ENCODE data around the gene FAM200B. TPM values are rescaled to one million over a fixed set of nuclear protein-coding genes. Genes with fewer than 3 reads are reported as not detected.
A peak's percentile ranks its signal among the peaks of the same experiment; 100 is the strongest.

The FAM200B gene
- total RNA-seq, 2 experiments from 2014 or later = 19.5 to 22.4 TPM

DNA sequence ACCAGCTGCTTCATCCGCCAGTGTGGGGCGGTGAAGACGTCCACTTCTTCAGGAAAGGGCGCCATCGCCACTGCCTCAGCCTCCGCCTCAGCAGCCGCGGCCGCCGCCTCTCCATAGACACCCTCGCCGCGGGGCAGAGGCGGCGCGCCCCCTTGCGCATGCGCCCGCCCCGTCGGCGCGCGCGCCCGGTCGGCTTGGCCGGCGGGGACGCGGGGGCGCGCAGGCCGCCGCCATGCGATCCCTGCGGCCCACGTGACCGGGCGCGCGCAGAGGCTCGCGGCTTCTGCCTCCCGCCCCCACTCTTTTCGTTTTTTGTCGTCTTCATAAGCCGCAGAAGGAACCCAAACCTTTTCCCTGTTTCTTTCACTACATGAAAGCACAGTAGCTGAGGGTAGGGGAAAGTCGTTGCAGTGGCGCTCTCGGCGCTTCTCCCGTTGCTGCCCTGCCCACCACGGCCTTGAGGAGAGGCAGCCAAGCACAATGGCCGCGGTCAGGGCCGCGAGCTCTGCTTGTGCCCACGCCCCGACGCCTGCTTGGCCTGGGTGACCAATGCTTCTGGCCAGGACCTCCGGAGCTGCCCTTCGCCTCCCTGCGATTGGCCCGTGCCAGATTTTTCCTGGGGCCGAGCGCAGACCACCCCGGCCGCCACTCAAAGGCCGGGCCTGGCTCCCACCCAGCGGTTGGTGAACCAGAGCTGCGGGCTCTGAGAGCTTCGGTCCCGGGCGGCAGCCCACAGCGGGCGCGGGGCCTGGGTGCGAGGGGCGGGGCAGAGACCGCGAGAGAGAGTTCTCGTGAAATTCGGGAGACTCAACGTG, 26.2 kb upstream of the FAM200B start, which contains the start of gene FBXL5:
TSS of gene FBXL5 (minus strand) at position 135 of the 815 bp plus-strand sequence. CDS start at position 65, 70 bp downstream.
- DNase-seq (peak; percentile 95), ATAC-seq (ENCODE audit: low read depth) (peak; percentile 82)
- peaks cover 29% of the 10 kb centered on the region for H3K4me1 Mint-ChIP-seq
- no peaks in the 10 kb centered on the region for H3K9me3 Mint-ChIP-seq
- peak within 1 kb of the TSS; percentile 99 for H3K27ac Mint-ChIP-seq
- POLR2A ChIA-PET = interaction anchor here (0.6 to 5.0 kb wide), 9 partner anchors 10 to 652 kb away, joined by 3 to 39 read pairs (median 6); partner anchors contain the start of genes CPEB2 and FAM200B
- H3K36me3 Mint-ChIP-seq = peaks cover 8% of the 10 kb centered on the region
- peak within 1 kb of the TSS; percentile 99 for H3K4me3 Mint-ChIP-seq
- no peaks in the 10 kb centered on the region for H3K27me3 Mint-ChIP-seq

DNA sequence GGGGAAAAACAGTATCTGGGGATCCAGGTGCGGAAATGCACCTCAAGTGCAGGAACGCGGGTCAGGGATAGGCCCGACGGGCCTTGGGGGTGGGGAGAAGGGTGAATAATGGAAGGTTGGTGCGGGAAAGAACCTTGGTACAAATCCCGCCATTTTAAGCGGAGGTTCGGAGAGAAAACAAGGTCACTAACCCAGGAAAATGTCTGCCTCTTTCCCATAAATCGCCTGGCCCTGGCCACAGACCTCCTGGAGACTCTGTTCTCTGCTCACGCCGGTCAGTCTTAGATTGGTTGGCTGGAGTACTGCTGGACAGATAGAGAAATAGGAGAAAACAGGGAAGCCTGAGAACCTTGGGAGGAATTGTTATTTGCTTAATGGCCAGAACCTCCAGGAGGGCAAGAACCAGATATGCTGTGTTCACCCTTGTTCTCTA, 25.6 kb upstream of the FAM200B start:
- ATAC-seq (ENCODE audit: low read depth) = no peak
- no peaks in the 10 kb centered on the region for H3K27me3 Mint-ChIP-seq
- H3K36me3 Mint-ChIP-seq = peaks cover 8% of the 10 kb centered on the region
- POLR2A ChIA-PET = interaction anchor here (1.0 to 5.0 kb wide), 4 partner anchors 9 to 423 kb away, joined by 3 to 39 read pairs (median 11); partner anchors contain the start of gene FAM200B
- peaks cover 25% of the 10 kb centered on the region for H3K4me1 Mint-ChIP-seq
- no peak for DNase-seq
- no peaks in the 10 kb centered on the region for H3K9me3 Mint-ChIP-seq
- peak overlapping the region; percentile 98 for H3K27ac Mint-ChIP-seq
- H3K4me3 Mint-ChIP-seq = peak overlapping the region; percentile 91

DNA sequence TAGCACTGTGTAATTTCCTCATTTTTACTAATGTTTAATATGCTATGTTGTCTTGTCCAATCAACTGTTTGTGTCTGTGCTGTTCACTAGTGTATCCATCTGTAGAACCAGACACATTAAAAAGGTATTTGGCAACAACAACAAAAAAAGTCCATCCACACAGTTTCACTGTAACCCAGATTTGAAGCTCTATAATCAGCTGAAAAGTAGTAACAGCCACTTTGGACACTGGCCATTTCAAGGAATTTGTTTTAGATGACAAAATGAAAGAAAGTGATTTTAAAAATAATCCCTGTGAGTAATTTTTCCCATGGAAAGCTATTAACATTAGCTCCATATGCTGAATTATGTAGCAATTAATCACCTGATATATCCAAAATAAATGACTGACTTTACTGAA, 24.3 kb upstream of the FAM200B start:
- POLR2A ChIA-PET = no interaction called here
- DNase-seq = no peak
- no peaks in the 10 kb centered on the region for H3K27me3 Mint-ChIP-seq
- H3K4me3 Mint-ChIP-seq = no peak overlapping the region
- no peaks in the 10 kb centered on the region for H3K9me3 Mint-ChIP-seq
- ATAC-seq (ENCODE audit: low read depth) = no peak
- H3K36me3 Mint-ChIP-seq = peaks cover 8% of the 10 kb centered on the region
- H3K4me1 Mint-ChIP-seq = peaks cover 15% of the 10 kb centered on the region
- H3K27ac Mint-ChIP-seq = no peak overlapping the region

DNA sequence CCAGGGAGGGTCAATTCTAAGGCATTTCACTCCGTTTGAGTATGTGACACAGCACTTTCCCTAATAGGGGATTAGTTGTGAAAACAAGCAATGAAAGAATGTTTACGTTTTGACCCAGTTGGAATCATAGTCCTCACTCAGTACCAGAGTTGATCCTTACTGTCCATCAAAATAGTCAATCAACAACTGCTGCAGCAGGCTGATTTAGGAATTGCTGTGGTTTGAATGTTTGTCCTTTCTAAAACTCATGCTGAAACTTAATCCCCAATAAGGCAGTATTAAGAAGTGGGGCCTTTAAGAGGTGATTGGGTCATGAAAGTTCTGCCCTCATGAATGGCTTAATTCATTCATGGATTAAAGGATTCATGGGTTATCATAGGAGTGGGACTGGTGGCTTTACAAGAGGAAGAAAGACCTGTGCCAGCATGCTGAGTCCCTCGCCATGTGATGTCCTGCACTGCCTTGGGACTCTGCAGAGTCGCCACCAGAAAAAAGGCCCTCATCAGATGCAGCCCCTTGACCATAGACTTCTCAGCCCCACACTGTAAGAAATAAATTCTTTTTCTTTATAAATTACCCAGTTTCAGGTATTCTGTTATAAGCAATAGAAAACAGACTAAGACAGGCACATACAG, 23.4 kb upstream of the FAM200B start:
- no peaks in the 10 kb centered on the region for H3K27me3 Mint-ChIP-seq
- POLR2A ChIA-PET = no interaction called here
- no peak for DNase-seq
- H3K27ac Mint-ChIP-seq = no peak overlapping the region
- no peaks in the 10 kb centered on the region for H3K9me3 Mint-ChIP-seq
- H3K36me3 Mint-ChIP-seq = peaks cover 8% of the 10 kb centered on the region
- peaks cover 6% of the 10 kb centered on the region for H3K4me1 Mint-ChIP-seq
- no peak overlapping the region for H3K4me3 Mint-ChIP-seq
- ATAC-seq (ENCODE audit: low read depth) = no peak

DNA sequence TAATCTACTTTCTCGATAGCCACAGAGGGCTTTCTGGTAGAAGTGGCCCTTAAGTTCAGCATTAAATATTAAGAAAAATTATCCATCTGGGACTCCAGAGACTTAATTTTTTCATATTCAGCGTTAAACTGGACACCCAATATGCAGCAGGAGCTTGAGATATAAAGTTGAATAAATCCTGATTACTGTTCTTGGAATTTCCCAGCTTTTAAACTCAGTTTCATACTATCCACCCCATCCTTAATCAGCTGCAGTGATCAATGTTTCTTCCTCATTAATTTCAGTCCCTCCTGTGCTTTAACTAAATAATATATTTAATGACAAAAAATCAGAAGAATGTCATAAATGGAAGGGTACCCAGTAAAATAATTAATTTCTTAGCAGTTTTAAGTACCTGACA, 22.8 kb upstream of the FAM200B start:
- peaks cover 6% of the 10 kb centered on the region for H3K4me1 Mint-ChIP-seq
- no peak overlapping the region for H3K27ac Mint-ChIP-seq
- POLR2A ChIA-PET = no interaction called here
- no peak for DNase-seq
- peaks cover 10% of the 10 kb centered on the region for H3K36me3 Mint-ChIP-seq
- ATAC-seq (ENCODE audit: low read depth) = no peak
- H3K9me3 Mint-ChIP-seq = no peaks in the 10 kb centered on the region
- H3K4me3 Mint-ChIP-seq = no peak overlapping the region
- no peaks in the 10 kb centered on the region for H3K27me3 Mint-ChIP-seq

DNA sequence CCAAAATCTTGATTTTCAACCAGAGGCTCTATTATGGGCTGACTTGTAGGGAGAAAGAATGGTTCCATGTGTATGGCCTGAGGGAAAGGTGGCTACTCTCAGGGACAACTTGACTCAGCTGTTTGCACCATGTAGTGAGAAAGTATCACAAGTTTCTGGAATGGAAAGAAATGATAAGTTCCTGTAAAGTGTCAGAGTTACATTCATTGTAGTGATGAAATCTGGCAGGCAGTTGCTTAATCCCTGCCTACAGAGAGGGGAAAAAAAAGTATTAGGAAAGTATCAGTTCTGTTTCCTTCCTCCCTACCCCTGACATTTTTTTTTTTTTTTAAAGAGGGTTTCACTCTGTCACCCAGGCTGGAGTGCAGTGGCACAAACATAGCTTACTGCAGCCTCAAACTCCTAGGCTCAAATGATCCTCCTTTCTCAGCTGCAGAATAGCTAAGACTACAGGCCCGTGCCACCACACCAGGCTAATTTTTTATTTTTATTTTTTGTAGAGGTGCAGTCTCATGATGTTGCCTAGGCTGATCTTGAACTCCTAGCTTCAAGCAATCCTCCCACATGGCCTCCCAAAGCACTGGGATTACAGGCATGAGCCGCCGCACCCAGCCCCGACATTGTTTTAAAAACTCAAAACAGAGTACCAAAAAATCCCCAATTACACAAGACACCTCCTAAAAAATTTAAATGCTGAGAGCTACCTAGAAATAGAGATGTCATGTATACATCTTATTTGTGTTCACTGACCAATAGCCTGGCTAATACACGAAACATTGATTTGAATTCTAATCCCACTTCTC, 21.7 kb upstream of the FAM200B start:
- DNase-seq = no peak
- no peaks in the 10 kb centered on the region for H3K27me3 Mint-ChIP-seq
- H3K4me3 Mint-ChIP-seq = no peak overlapping the region
- H3K27ac Mint-ChIP-seq = no peak overlapping the region
- no peaks in the 10 kb centered on the region for H3K9me3 Mint-ChIP-seq
- POLR2A ChIA-PET = no interaction called here
- peaks cover 7% of the 10 kb centered on the region for H3K4me1 Mint-ChIP-seq
- peaks cover 15% of the 10 kb centered on the region for H3K36me3 Mint-ChIP-seq
- ATAC-seq (ENCODE audit: low read depth) = no peak

DNA sequence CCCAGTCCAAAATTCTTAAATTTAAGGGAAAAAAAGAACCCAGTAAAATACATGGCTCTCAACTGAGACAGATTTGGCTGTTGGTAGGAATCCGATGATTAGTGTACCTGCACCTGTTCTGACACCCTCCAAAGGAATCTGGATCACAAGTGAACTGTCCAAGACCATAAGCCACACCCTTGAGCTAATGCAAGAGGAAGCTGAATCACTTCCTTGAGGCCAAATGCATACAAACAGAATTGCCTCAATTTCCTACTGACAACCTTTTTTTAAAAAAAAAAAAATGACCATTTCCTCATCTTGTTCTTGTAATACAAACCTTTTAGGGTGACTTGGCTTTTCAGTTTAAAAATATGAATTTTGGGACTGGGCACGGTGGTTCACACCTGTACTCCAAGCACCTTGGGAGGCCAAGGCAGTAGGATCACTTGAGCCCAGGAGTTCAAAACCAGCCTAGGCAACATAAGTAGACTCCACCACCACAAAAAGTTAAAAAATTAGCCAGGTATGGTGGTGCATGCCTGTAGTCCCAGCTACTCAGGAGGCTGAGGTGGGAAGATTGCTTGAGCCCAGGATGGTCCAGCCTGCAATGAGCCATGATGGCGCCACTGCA, 15.8 kb upstream of the FAM200B start:
- Mint-ChIP-seq H3K36me3 (peaks cover 36% of the 10 kb centered on the region), H3K9me3 (no peaks in the 10 kb centered on the region), H3K27ac (peak overlapping the region; percentile 63), H3K27me3 (no peaks in the 10 kb centered on the region), H3K4me1 (peaks cover 19% of the 10 kb centered on the region), H3K4me3 (peak overlapping the region; percentile 18)
- ATAC-seq (ENCODE audit: low read depth) (peak; percentile 54), DNase-seq (no peak)
- POLR2A ChIA-PET = interaction anchor here (3.6 kb wide), 1 partner anchor 10 kb away, joined by 17 read pairs; the partner anchor contains the start of gene FBXL5

DNA sequence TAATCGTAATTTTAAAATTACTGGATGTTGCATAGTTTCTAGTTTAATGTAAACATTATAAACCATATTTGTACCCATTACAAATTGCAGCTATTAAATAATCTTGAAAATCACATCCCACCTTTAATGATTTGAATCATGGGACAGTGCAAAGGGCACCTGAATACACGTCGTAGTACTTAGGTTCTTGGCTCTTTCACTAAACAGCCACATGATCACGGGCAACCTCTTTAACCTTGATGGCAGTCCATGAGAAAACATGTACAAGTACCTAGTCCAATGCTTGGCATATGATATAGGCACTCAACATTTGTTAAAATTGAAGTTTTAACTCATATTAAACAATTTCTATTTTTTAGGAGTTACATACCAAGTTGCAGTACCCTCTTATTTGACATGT, 14.6 kb upstream of the FAM200B start:
- Mint-ChIP-seq H3K4me3 (no peak overlapping the region), H3K27me3 (no peaks in the 10 kb centered on the region), H3K9me3 (no peaks in the 10 kb centered on the region), H3K4me1 (peaks cover 19% of the 10 kb centered on the region), H3K27ac (no peak overlapping the region), H3K36me3 (peaks cover 45% of the 10 kb centered on the region)
- no peak for ATAC-seq (ENCODE audit: low read depth)
- POLR2A ChIA-PET = interaction anchor here (1.0 to 3.6 kb wide), 2 partner anchors 11 to 14 kb away, joined by 3 to 17 read pairs; partner anchors contain the start of genes FAM200B and FBXL5
- DNase-seq = no peak

DNA sequence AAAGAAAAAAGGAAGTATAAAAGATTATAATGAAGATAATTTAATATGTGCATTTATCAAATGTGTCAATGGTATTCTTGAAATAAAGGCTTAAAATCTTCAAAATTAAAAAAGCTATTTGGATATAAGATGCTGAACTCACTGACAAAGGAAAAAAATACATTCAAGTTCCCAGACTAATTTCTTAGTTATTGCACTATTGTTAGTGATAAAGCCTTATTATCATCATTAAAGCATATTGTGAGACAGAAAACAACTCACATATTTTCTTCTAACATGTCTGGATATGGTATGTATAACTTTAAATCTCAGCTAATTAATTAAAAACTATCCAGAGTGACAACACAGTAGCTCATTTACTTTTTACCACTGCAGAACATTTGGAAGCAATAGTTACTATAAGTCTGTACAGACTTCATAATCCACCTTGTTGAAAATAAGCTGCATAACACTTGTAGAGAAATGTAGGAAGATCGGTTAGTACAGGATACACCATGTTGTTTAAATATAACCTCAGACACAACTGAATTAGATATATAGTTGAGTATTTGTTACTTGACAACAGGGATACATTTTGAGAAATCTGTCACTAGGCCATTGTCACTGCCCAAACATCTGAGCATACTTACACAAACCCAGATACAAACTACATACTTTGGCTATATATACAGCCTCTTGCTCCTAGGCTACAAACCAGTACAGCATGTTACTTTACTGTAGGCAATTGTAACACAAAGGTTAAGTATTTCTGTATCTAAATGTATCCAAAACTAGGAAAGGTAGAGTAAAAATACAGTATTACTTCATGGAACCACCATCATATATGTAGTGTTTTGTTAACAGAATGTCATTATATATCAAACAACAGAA, 12.8 kb upstream of the FAM200B start:
- POLR2A ChIA-PET = no interaction called here
- H3K9me3 Mint-ChIP-seq = no peaks in the 10 kb centered on the region
- no peak for ATAC-seq (ENCODE audit: low read depth)
- peaks cover 19% of the 10 kb centered on the region for H3K4me1 Mint-ChIP-seq
- no peak overlapping the region for H3K4me3 Mint-ChIP-seq
- peaks cover 43% of the 10 kb centered on the region for H3K36me3 Mint-ChIP-seq
- H3K27me3 Mint-ChIP-seq = no peaks in the 10 kb centered on the region
- no peak for DNase-seq
- H3K27ac Mint-ChIP-seq = no peak overlapping the region

DNA sequence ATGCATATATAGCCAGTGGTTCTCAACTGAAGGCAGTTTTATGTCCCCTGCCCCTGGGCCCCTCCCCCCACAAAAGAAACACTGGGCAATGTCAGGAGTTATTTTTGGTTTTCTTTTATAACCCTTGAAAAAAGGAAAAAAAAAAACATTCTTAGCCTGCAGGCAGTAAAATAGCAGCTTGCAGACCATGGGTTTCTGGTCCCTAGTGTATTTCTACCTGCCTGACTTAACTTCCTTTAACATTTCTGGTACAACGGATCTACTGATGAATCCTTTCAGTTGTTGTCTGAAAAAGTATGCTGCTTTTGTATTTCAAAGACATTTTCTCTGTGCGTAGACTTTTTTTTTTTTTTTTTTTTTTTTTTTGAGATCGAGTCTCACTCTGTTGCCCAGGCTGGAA, 11.1 kb upstream of the FAM200B start:
- POLR2A ChIA-PET = no interaction called here
- DNase-seq = no peak
- Mint-ChIP-seq H3K9me3 (no peaks in the 10 kb centered on the region), H3K36me3 (peaks cover 37% of the 10 kb centered on the region), H3K27me3 (no peaks in the 10 kb centered on the region), H3K4me3 (no peak overlapping the region), H3K4me1 (peaks cover 21% of the 10 kb centered on the region), H3K27ac (no peak overlapping the region)
- no peak for ATAC-seq (ENCODE audit: low read depth)

DNA sequence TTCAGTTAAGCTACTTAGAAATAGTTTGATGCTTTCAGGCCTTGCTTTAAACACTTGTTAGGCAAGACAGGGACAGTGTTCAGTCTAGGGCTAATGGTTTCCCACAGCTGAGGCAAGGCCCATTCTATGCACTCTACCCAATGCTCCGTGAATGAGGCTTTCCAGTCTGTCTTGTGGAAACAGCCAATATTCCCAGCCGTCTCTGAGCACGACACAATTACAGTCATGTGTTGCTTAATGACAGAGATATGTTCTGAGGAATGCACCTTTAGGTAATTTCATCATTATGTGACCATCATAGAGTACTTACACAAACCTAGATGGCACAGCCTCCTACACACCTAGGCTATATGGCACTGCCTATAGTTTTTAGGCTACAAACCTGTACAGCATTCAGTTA, 9.5 kb upstream of the FAM200B start:
- Mint-ChIP-seq H3K9me3 (no peaks in the 10 kb centered on the region), H3K4me1 (peaks cover 14% of the 10 kb centered on the region), H3K27me3 (no peaks in the 10 kb centered on the region), H3K36me3 (peaks cover 26% of the 10 kb centered on the region), H3K27ac (no peak overlapping the region), H3K4me3 (no peak overlapping the region)
- DNase-seq (no peak), ATAC-seq (ENCODE audit: low read depth) (no peak)
- POLR2A ChIA-PET = no interaction called here

DNA sequence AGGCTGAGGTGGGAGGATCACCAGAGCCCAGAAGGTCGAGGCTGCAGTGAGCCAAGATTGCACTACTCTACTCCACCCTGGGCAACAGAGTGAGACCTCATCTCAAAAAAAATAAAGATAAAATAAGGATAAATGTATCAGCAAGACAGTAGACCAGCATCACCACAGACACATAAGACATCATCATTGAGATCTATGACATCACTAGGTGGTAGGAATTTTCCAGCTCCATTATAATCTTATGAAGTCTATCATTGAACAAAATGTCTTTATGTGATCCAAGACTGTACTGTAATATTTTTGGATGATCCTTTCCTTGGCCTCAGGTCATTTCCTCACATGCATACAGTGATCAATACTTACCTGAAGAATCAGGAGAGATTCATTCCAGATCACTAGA, 8.3 kb upstream of the FAM200B start:
- Mint-ChIP-seq H3K4me1 (peaks cover 21% of the 10 kb centered on the region), H3K27me3 (no peaks in the 10 kb centered on the region), H3K9me3 (no peaks in the 10 kb centered on the region), H3K36me3 (peaks cover 24% of the 10 kb centered on the region), H3K4me3 (no peak overlapping the region), H3K27ac (no peak overlapping the region)
- POLR2A ChIA-PET = interaction anchor here (1.1 kb wide), 1 partner anchor 18 kb away, joined by 5 read pairs; the partner anchor contains the start of gene FBXL5
- ATAC-seq (ENCODE audit: low read depth) (no peak), DNase-seq (no peak)
